Activated CD4-positive, alpha-beta T cell treated with anti-CD3 and anti-CD28 coated beads for 36 hours (primary cell): Measurements from ENCODE around the gene TBC1D1. TPM values are rescaled to one million over a fixed set of nuclear protein-coding genes. Genes with fewer than 3 reads are reported as not detected.

Experiments
- ATAC-seq: fragments of 200-7000 bp; cut with Tn5 transposase; one replicate; pipeline ENCODE4 v1.10.0; 2021; ENCODE audit warnings: mild to moderate bottlenecking, moderate library complexity
- CTCF ChIA-PET: fragments of 350-600 bp; sonication (Branson Sonifier 250); formaldehyde crosslinking; loops from one replicate; lab custom pipeline; 2021; ENCODE audit warnings: antibody characterized with exemption; lab: Charles Lee
- POLR2A ChIA-PET: fragments of 350-600 bp; sonication (Branson Sonifier 250); formaldehyde crosslinking; loops from one replicate; lab custom pipeline; 2021; ENCODE audit warnings: antibody characterized with exemption, inconsistent platforms; lab: Charles Lee
- DNase-seq: peaks from one replicate; pipeline ENCODE4 v3.0.0-alpha.2; 2020
- H3K27ac Mint-ChIP-seq: one replicate; pipeline ENCODE4 v1.8.0; 2021; ENCODE audit warnings: mixed read lengths
- H3K27me3 Mint-ChIP-seq: one replicate; pipeline ENCODE4 v1.8.0; 2021; ENCODE audit warnings: mixed read lengths
- H3K36me3 Mint-ChIP-seq: one replicate; pipeline ENCODE4 v1.8.0; 2021; ENCODE audit warnings: low read depth, mixed read lengths
- H3K4me1 Mint-ChIP-seq: one replicate; pipeline ENCODE4 v1.8.0; 2021; ENCODE audit warnings: mixed read lengths
- H3K4me3 Mint-ChIP-seq: one replicate; pipeline ENCODE4 v1.8.0; 2021; ENCODE audit warnings: mild to moderate bottlenecking, moderate library complexity, mixed read lengths
- H3K9me3 Mint-ChIP-seq: one replicate; pipeline ENCODE4 v1.8.0; 2021; ENCODE audit warnings: low read depth, mixed read lengths
- intact Hi-C, 2 experiments: fragments of 100-400 bp; cut with DNase I in 1 of 2; cut with micrococcal nuclease in 1 of 2; formaldehyde crosslinking; loops; one replicate each; pipeline versions ENCODE4 v1.14.2 to v1.15.1; 2022 to 2024; cut with DNase I, micrococcal nuclease
- total RNA-seq, 2 experiments: library from RNA; stranded (reverse); gene quantifications; one replicate each; pipeline ENCODE4 v1.2.3, GENCODE V29; 2021

Gene TBC1D1
- total RNA-seq, 2 experiments from 2014 or later, result 60.8 to 71.8 TPM

DNA sequence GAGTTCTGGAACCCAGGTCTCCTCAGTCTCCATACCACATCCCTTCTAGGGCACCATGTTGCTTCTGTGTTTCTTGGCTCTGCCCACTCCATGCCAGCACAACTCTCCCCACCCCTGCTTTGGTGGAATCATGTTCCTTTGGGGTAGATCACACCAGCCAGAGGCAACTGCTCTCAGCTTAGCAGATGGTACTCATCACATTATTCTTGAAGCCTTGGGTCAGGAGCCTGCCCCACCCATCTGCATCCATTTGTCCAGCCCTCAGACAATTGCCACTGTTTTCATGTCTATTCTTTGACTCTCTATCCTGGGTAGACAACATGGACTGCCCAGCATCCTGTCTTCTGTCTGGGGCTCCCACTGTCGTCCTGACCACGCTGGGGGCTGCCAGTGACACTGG is 216.9 kb downstream of the TBC1D1 start:
- POLR2A ChIA-PET, result no interaction called here
- H3K27ac Mint-ChIP-seq, result no peak overlapping the region
- H3K4me3 Mint-ChIP-seq, result no peak overlapping the region
- CTCF ChIA-PET, result no interaction called here
- intact Hi-C loops, result no loop called here
- no peak for DNase-seq
- H3K36me3 Mint-ChIP-seq, result peaks cover 16% of the 10 kb centered on the region
- H3K9me3 Mint-ChIP-seq, result no peaks in the 10 kb centered on the region
- no peaks in the 10 kb centered on the region for H3K27me3 Mint-ChIP-seq
- no peak for ATAC-seq
- H3K4me1 Mint-ChIP-seq, result peaks cover 3% of the 10 kb centered on the region

GRCh38 chr4:38109370-38109769 is 218.5 kb downstream of the TBC1D1 start:
- no peaks in the 10 kb centered on the region for H3K27me3 Mint-ChIP-seq
- CTCF ChIA-PET, result interaction anchor here (1.6 kb wide), 1 partner anchor 70 kb away, joined by 4 read pairs; no protein-coding TSS in a partner anchor
- no peak for ATAC-seq
- DNase-seq, result no peak
- H3K4me1 Mint-ChIP-seq, result peaks cover 3% of the 10 kb centered on the region
- no peak overlapping the region for H3K4me3 Mint-ChIP-seq
- H3K27ac Mint-ChIP-seq, result no peak overlapping the region
- H3K36me3 Mint-ChIP-seq, result peaks cover 11% of the 10 kb centered on the region
- intact Hi-C loops, result no loop called here
- H3K9me3 Mint-ChIP-seq, result no peaks in the 10 kb centered on the region
- POLR2A ChIA-PET, result no interaction called here

- no peak for ATAC-seq
- peaks cover 11% of the 10 kb centered on the region for H3K36me3 Mint-ChIP-seq
- CTCF ChIA-PET, result interaction anchor here (1.6 kb wide), 1 partner anchor 70 kb away, joined by 4 read pairs; no protein-coding TSS in a partner anchor
- no peak overlapping the region for H3K4me3 Mint-ChIP-seq
- peaks cover 3% of the 10 kb centered on the region for H3K4me1 Mint-ChIP-seq
- H3K9me3 Mint-ChIP-seq, result no peaks in the 10 kb centered on the region
- DNase-seq, result no peak
- POLR2A ChIA-PET, result no interaction called here
- intact Hi-C loops, result no loop called here
- no peak overlapping the region for H3K27ac Mint-ChIP-seq
- H3K27me3 Mint-ChIP-seq, result no peaks in the 10 kb centered on the region
These were observed 219.0 kb downstream of the TBC1D1 start for GRCh38 chr4:38109896-38110295.

DNA sequence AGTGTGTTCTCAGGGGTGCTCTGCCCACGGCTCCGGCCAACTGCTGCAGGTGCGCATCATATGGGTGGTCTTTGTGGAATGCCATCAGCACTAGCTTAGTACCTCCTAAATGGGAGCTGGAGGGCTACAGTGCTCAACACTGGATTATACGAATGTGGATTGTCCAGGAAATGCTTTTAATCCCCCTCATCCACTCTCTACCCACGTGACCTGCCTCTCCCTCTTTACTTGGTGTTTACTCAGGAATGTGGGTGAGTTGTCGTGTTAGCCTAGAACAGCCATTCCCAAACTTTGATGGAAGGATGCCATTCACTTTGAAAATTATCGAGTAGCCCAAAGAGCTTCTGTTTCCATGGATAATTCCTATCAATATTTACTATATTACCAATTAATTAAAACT is 220.1 kb downstream of the TBC1D1 start:
- Mint-ChIP-seq H3K27ac (no peak overlapping the region), H3K4me1 (no peaks in the 10 kb centered on the region), H3K9me3 (no peaks in the 10 kb centered on the region), H3K4me3 (no peak overlapping the region), H3K36me3 (peaks cover 11% of the 10 kb centered on the region), H3K27me3 (no peaks in the 10 kb centered on the region)
- intact Hi-C loops, result no loop called here
- ATAC-seq, result no peak
- no peak for DNase-seq
- ChIA-PET POLR2A (interaction anchor here (0.6 kb wide), 1 partner anchor 175 kb away, joined by 3 read pairs; no protein-coding TSS in a partner anchor), CTCF (interaction anchor here (0.8 to 1.1 kb wide), 3 partner anchors 9 to 564 kb away, joined by 3 to 4 read pairs (median 3); no protein-coding TSS in a partner anchor)

DNA sequence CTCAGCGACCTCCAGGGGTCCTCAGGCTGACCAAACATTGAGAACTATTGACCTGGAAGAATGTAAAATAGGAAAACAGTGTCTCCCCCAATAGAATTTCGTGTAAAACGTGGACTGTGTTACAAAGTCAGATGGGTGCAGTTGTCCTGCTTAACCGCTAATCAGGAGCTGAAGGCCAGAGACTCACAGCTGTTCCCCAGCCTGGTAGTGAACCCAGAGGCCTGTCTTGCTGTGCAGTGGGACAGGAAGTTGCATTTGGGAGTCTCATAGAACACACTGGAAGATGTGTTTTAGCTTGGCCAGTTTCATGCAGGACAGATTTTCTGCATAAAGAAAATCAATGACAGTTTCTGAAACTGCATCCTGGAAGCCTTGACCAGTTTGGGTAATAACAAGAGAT is 220.8 kb downstream of the TBC1D1 start:
- no peaks in the 10 kb centered on the region for H3K27me3 Mint-ChIP-seq
- ATAC-seq (no peak), DNase-seq (no peak)
- POLR2A ChIA-PET, result interaction anchor here (0.6 kb wide), 1 partner anchor 175 kb away, joined by 3 read pairs; no protein-coding TSS in a partner anchor
- intact Hi-C loops, result no loop called here
- no peak overlapping the region for H3K4me3 Mint-ChIP-seq
- CTCF ChIA-PET, result interaction anchor here (0.9 to 1.1 kb wide), 4 partner anchors 9 to 68 kb away, joined by 3 read pairs; no protein-coding TSS in a partner anchor
- no peak overlapping the region for H3K27ac Mint-ChIP-seq
- H3K36me3 Mint-ChIP-seq, result peaks cover 13% of the 10 kb centered on the region
- no peaks in the 10 kb centered on the region for H3K4me1 Mint-ChIP-seq
- H3K9me3 Mint-ChIP-seq, result no peaks in the 10 kb centered on the region

DNA sequence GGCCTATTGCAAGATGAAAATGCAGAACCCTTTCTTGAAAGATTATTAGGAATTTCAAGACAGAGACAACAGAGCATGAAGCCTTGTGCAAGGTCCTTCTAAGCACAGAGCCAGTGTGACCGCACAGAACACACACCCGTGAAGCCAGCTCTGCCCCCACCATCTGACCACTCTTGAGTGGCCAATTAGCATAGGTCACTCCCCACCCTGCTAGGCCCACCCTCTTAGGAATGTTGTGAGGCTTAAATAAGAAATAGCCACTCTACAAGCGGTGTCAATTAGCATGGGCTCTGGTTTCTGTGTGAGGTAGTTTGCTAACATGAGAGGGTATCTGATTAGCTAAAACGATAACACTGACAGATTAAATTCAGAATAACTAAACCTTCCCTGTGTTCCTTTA is 222.2 kb downstream of the TBC1D1 start:
- Mint-ChIP-seq H3K4me3 (no peak overlapping the region), H3K27me3 (no peaks in the 10 kb centered on the region), H3K4me1 (no peaks in the 10 kb centered on the region), H3K9me3 (no peaks in the 10 kb centered on the region), H3K27ac (no peak overlapping the region), H3K36me3 (peaks cover 16% of the 10 kb centered on the region)
- POLR2A ChIA-PET, result no interaction called here
- no peak for DNase-seq
- intact Hi-C loops, result no loop called here
- CTCF ChIA-PET, result interaction anchor here (0.8 to 1.3 kb wide), 2 partner anchors 14 to 646 kb away, joined by 3 read pairs; no protein-coding TSS in a partner anchor
- ATAC-seq, result no peak

GRCh38 chr4:38113551-38113950 is 222.7 kb downstream of the TBC1D1 start:
- peaks cover 18% of the 10 kb centered on the region for H3K36me3 Mint-ChIP-seq
- no peak overlapping the region for H3K4me3 Mint-ChIP-seq
- no peaks in the 10 kb centered on the region for H3K9me3 Mint-ChIP-seq
- H3K4me1 Mint-ChIP-seq, result no peaks in the 10 kb centered on the region
- H3K27me3 Mint-ChIP-seq, result no peaks in the 10 kb centered on the region
- intact Hi-C loops, result no loop called here
- H3K27ac Mint-ChIP-seq, result no peak overlapping the region
- ChIA-PET CTCF (interaction anchor here (0.7 to 0.8 kb wide), 2 partner anchors 15 to 646 kb away, joined by 3 read pairs; no protein-coding TSS in a partner anchor), POLR2A (no interaction called here)
- ATAC-seq, result no peak
- no peak for DNase-seq

- DNase-seq (no peak), ATAC-seq (no peak)
- no peaks in the 10 kb centered on the region for H3K4me1 Mint-ChIP-seq
- POLR2A ChIA-PET, result no interaction called here
- CTCF ChIA-PET, result interaction anchor here (0.7 to 0.8 kb wide), 2 partner anchors 14 to 19 kb away, joined by 3 read pairs; no protein-coding TSS in a partner anchor
- intact Hi-C loops, result no loop called here
- no peak overlapping the region for H3K27ac Mint-ChIP-seq
- H3K9me3 Mint-ChIP-seq, result no peaks in the 10 kb centered on the region
- peaks cover 17% of the 10 kb centered on the region for H3K36me3 Mint-ChIP-seq
- no peak overlapping the region for H3K4me3 Mint-ChIP-seq
- H3K27me3 Mint-ChIP-seq, result no peaks in the 10 kb centered on the region
These were observed 223.7 kb downstream of the TBC1D1 start for GRCh38 chr4:38114386-38115150.

GRCh38 chr4:38115601-38116000 is 224.7 kb downstream of the TBC1D1 start:
- POLR2A ChIA-PET, result no interaction called here
- CTCF ChIA-PET, result interaction anchor here (0.7 to 0.8 kb wide), 2 partner anchors 20 to 121 kb away, joined by 3 to 4 read pairs; no protein-coding TSS in a partner anchor
- DNase-seq, result no peak
- intact Hi-C loops, result no loop called here
- no peaks in the 10 kb centered on the region for H3K4me1 Mint-ChIP-seq
- ATAC-seq, result no peak
- no peak overlapping the region for H3K4me3 Mint-ChIP-seq
- H3K27me3 Mint-ChIP-seq, result no peaks in the 10 kb centered on the region
- H3K27ac Mint-ChIP-seq, result no peak overlapping the region
- H3K9me3 Mint-ChIP-seq, result no peaks in the 10 kb centered on the region
- H3K36me3 Mint-ChIP-seq, result peaks cover 17% of the 10 kb centered on the region

DNA sequence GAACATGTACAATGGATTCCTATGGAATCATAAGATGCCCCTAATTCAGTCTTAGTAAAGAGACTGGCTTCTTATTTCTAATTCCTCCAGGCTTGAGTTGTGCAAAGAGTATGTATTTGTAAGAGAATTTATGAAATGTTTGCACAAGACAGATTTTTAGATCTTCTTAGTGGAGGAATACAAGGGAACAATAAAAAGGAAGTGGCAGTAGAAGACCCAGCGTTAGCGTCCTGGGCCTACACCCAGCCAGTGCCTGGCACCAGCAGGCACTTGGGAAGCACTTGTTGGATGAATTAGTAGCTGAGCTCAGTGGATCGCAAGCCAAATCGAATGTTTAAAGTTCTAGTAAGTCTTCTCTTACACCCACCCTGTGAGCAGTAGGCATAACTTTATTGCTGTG is 226.7 kb downstream of the TBC1D1 start:
- ChIA-PET CTCF (interaction anchor here (1.2 kb wide), 1 partner anchor 36 kb away, joined by 3 read pairs; no protein-coding TSS in a partner anchor), POLR2A (no interaction called here)
- no peak overlapping the region for H3K27ac Mint-ChIP-seq
- no peaks in the 10 kb centered on the region for H3K4me1 Mint-ChIP-seq
- DNase-seq (no peak), ATAC-seq (no peak)
- no peaks in the 10 kb centered on the region for H3K9me3 Mint-ChIP-seq
- intact Hi-C loops, result no loop called here
- no peak overlapping the region for H3K4me3 Mint-ChIP-seq
- peaks cover 25% of the 10 kb centered on the region for H3K36me3 Mint-ChIP-seq
- H3K27me3 Mint-ChIP-seq, result no peaks in the 10 kb centered on the region

DNA sequence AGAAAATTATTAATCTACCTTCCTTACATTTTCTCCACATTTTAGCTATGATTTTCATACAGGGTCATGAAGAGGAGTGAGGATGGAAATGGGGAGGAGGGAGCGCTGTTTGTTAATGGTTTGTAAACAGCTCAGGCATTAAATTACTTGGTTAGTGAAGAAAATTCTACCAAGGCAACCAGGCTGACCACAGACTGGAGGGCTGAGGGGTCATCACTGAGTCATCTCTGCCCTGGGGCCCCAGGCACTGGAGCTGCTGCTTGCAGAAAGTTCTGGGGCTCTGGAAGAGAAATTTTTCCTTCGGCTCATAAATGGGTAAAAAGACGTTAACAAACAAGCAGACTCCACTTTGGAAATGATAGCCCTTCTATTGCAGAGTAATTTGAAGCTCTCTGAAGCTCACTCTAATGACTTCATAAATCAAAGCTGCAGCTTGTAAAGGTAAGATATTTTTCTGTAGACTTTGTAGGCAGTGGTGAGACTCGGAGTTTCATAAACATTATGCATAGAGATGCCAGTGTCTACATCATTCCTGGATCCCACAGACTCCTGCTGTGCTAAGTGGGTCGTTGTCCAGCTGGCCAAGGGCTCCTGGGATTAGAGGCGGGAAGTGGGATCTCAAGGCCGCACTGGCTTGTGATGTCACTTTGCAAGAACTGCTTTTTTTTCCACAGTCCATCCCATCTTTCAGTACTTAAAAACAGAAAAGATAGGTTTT is 228.9 kb downstream of the TBC1D1 start:
- Mint-ChIP-seq H3K4me1 (peaks cover 15% of the 10 kb centered on the region), H3K4me3 (no peak overlapping the region), H3K36me3 (peaks cover 26% of the 10 kb centered on the region), H3K9me3 (no peaks in the 10 kb centered on the region), H3K27ac (no peak overlapping the region), H3K27me3 (no peaks in the 10 kb centered on the region)
- DNase-seq (no peak), ATAC-seq (no peak)
- intact Hi-C loops, result no loop called here
- ChIA-PET CTCF (interaction anchor here (0.6 to 1.8 kb wide), 4 partner anchors 9 to 60 kb away, joined by 3 to 5 read pairs (median 4); no protein-coding TSS in a partner anchor), POLR2A (no interaction called here)
